ENCODE data around the gene DMKN. TPM values are rescaled to one million over a fixed set of nuclear protein-coding genes. Genes with fewer than 3 reads are reported as not detected.

DMKN gene
- total and polyA plus RNA-seq, 7 donors, result 5.5 to 39.0 (median 15.8) TPM

DNA sequence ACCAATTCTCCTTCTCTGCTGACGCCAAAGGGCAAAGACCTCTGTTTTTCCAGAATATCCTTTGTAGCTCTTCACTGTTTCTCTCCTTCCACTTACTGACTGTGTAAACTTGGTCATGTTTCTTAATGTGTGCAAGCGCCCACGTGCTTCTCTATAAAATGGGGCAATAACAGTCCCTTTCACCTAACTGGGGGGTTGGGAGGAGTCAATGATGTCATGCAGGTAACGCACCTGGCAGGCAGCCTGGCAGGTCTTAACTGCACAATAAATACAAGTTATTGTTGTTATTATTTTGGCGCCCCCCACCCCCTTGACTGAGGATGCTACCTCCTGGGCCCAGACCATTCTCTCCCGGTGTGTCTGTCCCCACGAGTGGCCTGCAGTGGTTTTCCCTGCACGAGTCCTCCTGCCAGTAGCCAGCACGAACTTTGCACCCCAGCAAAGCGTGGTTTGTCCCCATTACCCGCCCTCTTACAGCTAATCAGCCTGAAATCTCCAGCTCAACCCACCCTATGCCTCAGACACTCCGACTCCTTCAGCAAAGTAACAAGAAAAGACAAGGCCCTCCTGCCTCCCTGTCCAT, 9.4 kb upstream of the DMKN start:
- no peak for TF ChIP-seq EP300 (IDR thresholded peaks at IDR 0.05)
- no peak for TF ChIP-seq POLR2AphosphoS5 (IDR thresholded peaks at IDR 0.05)
- WGBS, 2 donors, result 22 to 67% methylated on average over 12 of the region's 12 CpGs
- no peak for DNase-seq
- Histone ChIP-seq H3K36me3 (no peaks in the 10 kb centered on the region), H3K27me3 (peaks cover under 1 to 36% (median 2%) of the 10 kb centered on the region in 3 donors), H3K4me3 (no peak overlapping the region), H3K4me1 (no peaks in the 10 kb centered on the region), H3K9me3 (no peaks in the 10 kb centered on the region), H3K27ac (no peak overlapping the region)
- intact Hi-C loops (cut with DNase I), result no loop called here

DNA sequence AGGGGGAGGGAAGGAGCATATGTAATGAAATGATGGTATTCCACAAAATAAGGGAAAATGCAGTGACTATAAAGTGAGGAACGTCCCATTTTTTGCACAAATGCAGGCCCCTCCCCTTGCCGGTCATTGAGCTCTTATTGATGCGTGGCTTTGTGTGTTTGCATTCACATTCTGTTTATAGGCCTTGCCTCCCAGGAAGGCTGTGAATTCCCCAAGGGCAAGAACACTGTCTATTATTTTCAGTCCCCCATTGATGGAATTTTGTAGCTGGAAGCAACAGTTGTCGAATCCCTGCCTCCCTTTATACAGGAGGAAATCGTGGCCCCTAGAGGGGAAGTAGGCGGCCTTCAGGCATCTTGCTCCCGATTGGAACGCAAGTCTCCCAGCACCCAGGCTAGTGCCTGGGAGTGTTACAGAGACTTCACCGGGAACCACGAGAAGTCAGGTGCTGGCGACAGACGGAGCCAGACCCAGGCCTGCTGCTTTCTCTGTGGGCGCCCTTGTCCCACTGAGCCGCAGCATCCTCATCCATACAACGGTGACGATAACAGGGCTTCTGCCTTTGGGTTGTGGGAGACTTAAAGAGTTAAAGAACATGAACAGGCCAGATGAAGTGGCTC, 7.8 kb upstream of the DMKN start:
- peaks cover 0 to 21% (median 2%) of the 10 kb centered on the region in 3 donors for H3K27me3 ChIP-seq

DNA sequence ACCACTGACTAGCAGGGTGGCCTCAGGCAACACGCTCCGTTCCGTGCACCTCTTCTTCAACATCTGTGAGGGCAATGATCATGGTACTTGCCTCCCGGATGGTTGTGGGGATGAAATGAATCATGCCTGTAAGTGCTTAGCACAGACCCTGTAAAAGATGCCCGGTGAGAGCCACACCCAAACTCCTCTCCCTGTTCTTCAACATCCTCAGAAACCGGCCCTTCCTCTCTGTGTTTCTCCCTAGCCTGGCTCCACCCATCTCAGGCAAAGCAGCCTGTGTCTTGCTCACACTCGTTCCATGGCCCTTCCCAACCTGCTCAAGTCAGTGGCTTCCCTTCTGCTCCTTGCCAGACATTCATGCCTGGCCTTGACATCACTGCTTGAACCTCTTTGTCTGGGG, 5.8 kb upstream of the DMKN start:
- peaks cover 0 to 14% (median 2%) of the 10 kb centered on the region in 3 donors for H3K27me3 ChIP-seq

More for the DNA sequence above, 7.8 kb upstream of the DMKN start:
- intact Hi-C loops (cut with DNase I), result no loop called here
- no peak for DNase-seq
- Histone ChIP-seq H3K4me1 (no peaks in the 10 kb centered on the region), H3K36me3 (no peaks in the 10 kb centered on the region), H3K27ac (no peak overlapping the region), H3K4me3 (no peak overlapping the region), H3K9me3 (no peaks in the 10 kb centered on the region)
- no peak for TF ChIP-seq POLR2A (IDR thresholded peaks at IDR 0.05)
- TF ChIP-seq, protein P1, sequence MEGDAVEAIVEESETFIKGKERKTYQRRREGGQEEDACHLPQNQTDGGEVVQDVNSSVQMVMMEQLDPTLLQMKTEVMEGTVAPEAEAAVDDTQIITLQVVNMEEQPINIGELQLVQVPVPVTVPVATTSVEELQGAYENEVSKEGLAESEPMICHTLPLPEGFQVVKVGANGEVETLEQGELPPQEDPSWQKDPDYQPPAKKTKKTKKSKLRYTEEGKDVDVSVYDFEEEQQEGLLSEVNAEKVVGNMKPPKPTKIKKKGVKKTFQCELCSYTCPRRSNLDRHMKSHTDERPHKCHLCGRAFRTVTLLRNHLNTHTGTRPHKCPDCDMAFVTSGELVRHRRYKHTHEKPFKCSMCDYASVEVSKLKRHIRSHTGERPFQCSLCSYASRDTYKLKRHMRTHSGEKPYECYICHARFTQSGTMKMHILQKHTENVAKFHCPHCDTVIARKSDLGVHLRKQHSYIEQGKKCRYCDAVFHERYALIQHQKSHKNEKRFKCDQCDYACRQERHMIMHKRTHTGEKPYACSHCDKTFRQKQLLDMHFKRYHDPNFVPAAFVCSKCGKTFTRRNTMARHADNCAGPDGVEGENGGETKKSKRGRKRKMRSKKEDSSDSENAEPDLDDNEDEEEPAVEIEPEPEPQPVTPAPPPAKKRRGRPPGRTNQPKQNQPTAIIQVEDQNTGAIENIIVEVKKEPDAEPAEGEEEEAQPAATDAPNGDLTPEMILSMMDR (IDR thresholded peaks at IDR 0.05), result no peak
- no peak for TF ChIP-seq POLR2AphosphoS5 (IDR thresholded peaks at IDR 0.05)
- no peak for TF ChIP-seq EP300 (IDR thresholded peaks at IDR 0.05)
- 80 to 87% methylated on average over 16 of the region's 16 CpGs for WGBS, 2 donors

DNA sequence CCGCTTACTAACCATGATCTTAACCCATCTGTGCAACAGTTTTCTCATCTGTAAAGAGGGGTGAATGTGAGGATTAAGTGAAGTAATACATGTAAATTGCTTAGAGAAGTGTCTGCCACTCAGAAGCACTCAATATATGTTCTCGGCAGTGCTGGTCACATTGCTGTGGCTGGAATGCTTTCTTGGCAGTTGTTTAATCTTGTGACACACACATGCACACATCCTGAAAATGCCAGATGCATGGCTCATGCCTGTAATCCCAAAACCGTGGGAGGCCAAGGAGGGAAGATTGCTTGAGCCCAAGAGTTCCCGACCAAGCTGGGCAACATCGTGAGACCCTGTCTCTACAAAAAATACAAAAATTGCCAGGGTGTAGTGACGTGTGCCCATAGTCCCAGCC, 4.9 kb upstream of the DMKN start:
- intact Hi-C loops (cut with DNase I), result no loop called here
- Histone ChIP-seq H3K9me3 (no peaks in the 10 kb centered on the region), H3K27ac (no peak overlapping the region), H3K4me3 (no peak overlapping the region), H3K36me3 (no peaks in the 10 kb centered on the region), H3K4me1 (no peaks in the 10 kb centered on the region), H3K27me3 (peaks cover 0 to 20% (median 12%) of the 10 kb centered on the region in 3 donors)
- 73 to 74% methylated on average over 6 of the region's 6 CpGs for WGBS, 2 donors
- no peak for TF ChIP-seq POLR2A (IDR thresholded peaks at IDR 0.05)
- no peak for TF ChIP-seq EP300 (IDR thresholded peaks at IDR 0.05)
- TF ChIP-seq, protein P1 (IDR thresholded peaks at IDR 0.05), result no peak
- TF ChIP-seq POLR2AphosphoS5 (IDR thresholded peaks at IDR 0.05), result no peak
- DNase-seq, result no peak

More for the DNA sequence above, 5.8 kb upstream of the DMKN start:
- TF ChIP-seq POLR2A (IDR thresholded peaks at IDR 0.05) (no peak), POLR2AphosphoS5 (IDR thresholded peaks at IDR 0.05) (no peak), EP300 (IDR thresholded peaks at IDR 0.05) (no peak)
- TF ChIP-seq, protein P1 (IDR thresholded peaks at IDR 0.05), result no peak
- DNase-seq, result no peak
- Histone ChIP-seq H3K4me3 (no peak overlapping the region), H3K36me3 (no peaks in the 10 kb centered on the region), H3K27ac (no peak overlapping the region), H3K4me1 (no peaks in the 10 kb centered on the region), H3K9me3 (no peaks in the 10 kb centered on the region)
- WGBS, 2 donors, result 38 to 57% methylated on average over 7 of the region's 7 CpGs
- intact Hi-C loops (cut with DNase I), result no loop called here

DNA sequence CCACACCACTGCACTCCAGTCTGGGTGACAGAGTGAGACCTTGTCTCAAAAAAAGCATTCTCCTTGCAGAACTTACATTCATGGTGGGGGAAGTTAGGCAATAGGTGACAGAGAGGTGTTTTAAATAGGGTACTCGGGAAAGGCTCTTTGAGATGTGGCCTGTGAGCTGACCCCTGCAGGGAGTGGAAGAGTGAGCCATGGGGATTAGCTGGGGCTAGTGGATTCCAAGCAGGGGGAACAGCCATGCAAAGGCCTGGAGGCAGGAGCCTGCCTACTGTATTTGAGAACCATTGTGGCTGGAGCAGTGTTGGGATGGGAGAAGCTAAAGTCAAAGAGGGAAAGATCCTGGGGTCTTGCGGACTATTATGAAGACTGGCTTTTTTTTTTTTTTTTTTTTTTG, 3.9 kb upstream of the DMKN start:
- Histone ChIP-seq H3K9me3 (no peaks in the 10 kb centered on the region), H3K36me3 (no peaks in the 10 kb centered on the region), H3K4me3 (no peak overlapping the region), H3K27ac (no peak overlapping the region), H3K27me3 (peaks cover 0 to 30% (median 22%) of the 10 kb centered on the region in 3 donors), H3K4me1 (no peaks in the 10 kb centered on the region)
- DNase-seq, result no peak
- 94% methylated on average over 2 of the region's 2 CpGs for WGBS, 2 donors
- intact Hi-C loops (cut with DNase I), result no loop called here
- TF ChIP-seq, protein P1 (IDR thresholded peaks at IDR 0.05), result no peak
- TF ChIP-seq POLR2A (IDR thresholded peaks at IDR 0.05) (no peak), POLR2AphosphoS5 (IDR thresholded peaks at IDR 0.05) (no peak), EP300 (IDR thresholded peaks at IDR 0.05) (no peak)
